Germinal center (tissue), 1 donor: Measurements from ENCODE around the gene ADIPOR2.
"Not testable (repeated sequence)": the region's sequence is repeated elsewhere in the genome, so short reads cannot be mapped to it uniquely, and the experiment has no call there.

ENCODE experiments used
- DNase-seq: peaks from one replicate; pipeline ENCODE4 v3.0.0; 2012; ENCODE audit warnings: mixed read lengths, low spot score

The ADIPOR2 gene

GRCh38 chr12:1705774-1706631 lies 15.1 kb downstream of the ADIPOR2 start:
- no peak for DNase-seq

- DNase-seq = no peak
Observed at GRCh38 chr12:1706632-1706980, 15.7 kb downstream of the ADIPOR2 start.

GRCh38 chr12:1707051-1707450 lies 16.2 kb downstream of the ADIPOR2 start:
- DNase-seq = no peak

- not testable (repeated sequence) for DNase-seq
Observed at GRCh38 chr12:1709968-1710367, 19.1 kb downstream of the ADIPOR2 start.

- not testable (repeated sequence) for DNase-seq
Observed at GRCh38 chr12:1710870-1711269, 20.0 kb downstream of the ADIPOR2 start.

GRCh38 chr12:1711536-1712211 lies 20.8 kb downstream of the ADIPOR2 start:
- DNase-seq = not testable (repeated sequence)

- DNase-seq = not testable (repeated sequence)
Observed at GRCh38 chr12:1712305-1712704, 21.4 kb downstream of the ADIPOR2 start.

GRCh38 chr12:1712852-1713251 lies 22.0 kb downstream of the ADIPOR2 start:
- not testable (repeated sequence) for DNase-seq

- not testable (repeated sequence) for DNase-seq
Observed at GRCh38 chr12:1713783-1714348, 23.0 kb downstream of the ADIPOR2 start.

GRCh38 chr12:1715459-1715858 lies 24.6 kb downstream of the ADIPOR2 start:
- DNase-seq = not testable (repeated sequence)

- DNase-seq = no peak
Observed at GRCh38 chr12:1716215-1716862, 25.5 kb downstream of the ADIPOR2 start.

GRCh38 chr12:1716911-1717310 lies 26.0 kb downstream of the ADIPOR2 start:
- DNase-seq = no peak

- no peak for DNase-seq
Observed at GRCh38 chr12:1719139-1719538, 28.3 kb downstream of the ADIPOR2 start.

GRCh38 chr12:1720494-1720893 lies 29.6 kb downstream of the ADIPOR2 start:
- DNase-seq = no peak

GRCh38 chr12:1723721-1724120 lies 32.9 kb downstream of the ADIPOR2 start:
- no peak for DNase-seq

- no peak for DNase-seq
Observed at GRCh38 chr12:1724250-1724649, 33.4 kb downstream of the ADIPOR2 start.

GRCh38 chr12:1726753-1727152 lies 35.9 kb downstream of the ADIPOR2 start:
- no peak for DNase-seq

- no peak for DNase-seq
Observed at GRCh38 chr12:1728824-1729223, 38.0 kb downstream of the ADIPOR2 start.

- DNase-seq = no peak
Observed at GRCh38 chr12:1731019-1731687, 40.3 kb downstream of the ADIPOR2 start.

- DNase-seq = not testable (repeated sequence)
Observed at GRCh38 chr12:1731688-1732078, 40.8 kb downstream of the ADIPOR2 start.

GRCh38 chr12:1732914-1733313 lies 42.0 kb downstream of the ADIPOR2 start:
- DNase-seq = no peak

GRCh38 chr12:1733712-1734111 lies 42.8 kb downstream of the ADIPOR2 start:
- not testable (repeated sequence) for DNase-seq
